CD4-positive, alpha-beta T cell (primary cell): Measurements from ENCODE around the gene HDAC5. TPM values are rescaled to one million over a fixed set of nuclear protein-coding genes. Genes with fewer than 3 reads are reported as not detected.
A peak's percentile ranks its signal among the peaks of the same experiment; 100 is the strongest.

Experiments
- ATAC-seq: fragments of 200-7000 bp; cut with Tn5 transposase; one replicate; pipeline ENCODE4 v1.10.0; 2022; ENCODE audit warnings: mild to moderate bottlenecking; ENCODE audit not compliant: poor library complexity
- CTCF ChIA-PET: fragments of 350-600 bp; sonication (Branson Sonifier 250); formaldehyde crosslinking; loops from one replicate; lab custom pipeline; 2021; ENCODE audit warnings: antibody characterized with exemption, inconsistent platforms; lab: Charles Lee
- POLR2A ChIA-PET: fragments of 350-600 bp; sonication (Branson Sonifier 250); formaldehyde crosslinking; loops from one replicate; lab custom pipeline; 2021; ENCODE audit warnings: antibody characterized with exemption, inconsistent platforms; lab: Charles Lee
- DNase-seq, 14 experiments: peaks; one replicate each; pipeline ENCODE4 v3.0.0-alpha.2; 2013 to 2020; ENCODE audit warnings: mixed read lengths in 2 of 14
- H3K27ac ChIP-seq, 2 donors: one replicate each; pipeline versions ENCODE4 v1.5.1 to v1.7.0; 2013; ENCODE audit warnings: low read length in 2 of 2, low read depth in 1 of 2, mild to moderate bottlenecking in 1 of 2
- H3K27me3 ChIP-seq, 2 experiments: 1 replicate in 1 of 2; 2 replicates in 1 of 2; pipeline versions ENCODE4 v1.6.1 to v1.7.0; 2013; ENCODE audit warnings: low read length in 2 of 2, control low read depth in 1 of 2, mild to moderate bottlenecking in 1 of 2, moderate library complexity in 1 of 2; ENCODE audit not compliant: insufficient read depth in 2 of 2, control insufficient read depth in 1 of 2
- H3K36me3 ChIP-seq: one replicate; pipeline ENCODE4 v1.6.1; 2013; ENCODE audit warnings: low read length, control low read depth; ENCODE audit not compliant: insufficient read depth
- H3K4me1 ChIP-seq: one replicate; pipeline ENCODE4 v1.6.1; 2013; ENCODE audit warnings: low read length, control low read depth; ENCODE audit not compliant: insufficient read depth
- H3K4me3 ChIP-seq: one replicate; pipeline ENCODE4 v1.5.1; 2013; ENCODE audit warnings: mild to moderate bottlenecking, low read length, moderate library complexity
- H3K9me3 ChIP-seq, 2 experiments: 1 replicate in 1 of 2; 2 replicates in 1 of 2; pipeline versions ENCODE4 v1.6.1 to v1.7.0; 2013; ENCODE audit warnings: low read length in 2 of 2, mild to moderate bottlenecking in 2 of 2, control low read depth in 1 of 2, moderate library complexity in 1 of 2; ENCODE audit not compliant: control insufficient read depth in 1 of 2, insufficient read depth in 1 of 2
- H3K27ac Mint-ChIP-seq: one replicate; pipeline ENCODE4 v1.8.0; 2020; ENCODE audit warnings: mixed read lengths
- H3K27me3 Mint-ChIP-seq: one replicate; pipeline ENCODE4 v1.8.0; 2021; ENCODE audit warnings: mixed read lengths
- H3K36me3 Mint-ChIP-seq: one replicate; pipeline ENCODE4 v1.8.0; 2021; ENCODE audit warnings: low read depth, mixed read lengths
- H3K4me1 Mint-ChIP-seq: one replicate; pipeline ENCODE4 v1.8.0; 2021; ENCODE audit warnings: low read depth, mixed read lengths
- H3K4me3 Mint-ChIP-seq: one replicate; pipeline ENCODE4 v1.8.0; 2020; ENCODE audit warnings: mild to moderate bottlenecking, mixed read lengths
- H3K9me3 Mint-ChIP-seq: one replicate; pipeline ENCODE4 v1.8.0; 2020; ENCODE audit warnings: mixed read lengths
- CTCF ChIP-seq: fragments of 200-600 bp; IDR thresholded peaks from one replicate; pipeline ENCODE4 v1.8.0; 2022; ENCODE audit warnings: antibody characterized with exemption, mild to moderate bottlenecking
- intact Hi-C, 2 experiments: fragments of 100-400 bp; cut with DNase I in 1 of 2; cut with micrococcal nuclease in 1 of 2; formaldehyde crosslinking; loops; one replicate each; pipeline versions ENCODE4 v1.15.1 to v1.9.0; 2023 to 2025; cut with DNase I, micrococcal nuclease
- total RNA-seq, 174 experiments: library from RNA in 2 of 174; stranded (reverse) in 2 of 174; gene quantifications; one replicate each; pipeline ENCODE4 v1.2.3 and lab custom pipeline; 2021 to 2026

Gene HDAC5
- total RNA-seq, 2 experiments from 2014 or later = 92.0 to 92.5 TPM

- Histone ChIP-seq H3K27me3 (no peaks in the 10 kb centered on the region), H3K4me1 (peaks cover 6% of the 10 kb centered on the region), H3K27ac (no peak overlapping the region), H3K36me3 (peaks cover 41% of the 10 kb centered on the region), H3K4me3 (no peak overlapping the region), H3K9me3 (no peaks in the 10 kb centered on the region)
- ChIA-PET POLR2A (no interaction called here), CTCF (interaction anchor here (0.8 kb wide), 1 partner anchor 132 kb away, joined by 3 read pairs; no protein-coding TSS in a partner anchor)
- no peak for TF ChIP-seq CTCF
- Mint-ChIP-seq H3K4me3 (no peak overlapping the region), H3K4me1 (no peaks in the 10 kb centered on the region), H3K36me3 (peaks cover 59% of the 10 kb centered on the region), H3K9me3 (no peaks in the 10 kb centered on the region), H3K27me3 (no peaks in the 10 kb centered on the region), H3K27ac (peak overlapping the region; percentile 67)
- no peak for ATAC-seq
- no peak for DNase-seq
- intact Hi-C loops = loop anchor here in 1 of 2 experiments (10.0 kb wide), 1 partner anchor 861 kb away; the partner anchor contains the start of gene CCDC200
These were observed 37.5 kb downstream of the HDAC5 start for GRCh38 chr17:44085908-44086307.

- H3K4me3 Mint-ChIP-seq = no peak overlapping the region
- TF ChIP-seq CTCF = no peak
- ATAC-seq (no peak), DNase-seq (no peak)
- POLR2A ChIA-PET = no interaction called here
- Histone ChIP-seq H3K36me3 (peaks cover 46% of the 10 kb centered on the region), H3K27ac (no peak overlapping the region), H3K27me3 (no peaks in the 10 kb centered on the region), H3K4me3 (no peak overlapping the region), H3K4me1 (peaks cover 6% of the 10 kb centered on the region), H3K9me3 (no peaks in the 10 kb centered on the region)
- no peaks in the 10 kb centered on the region for H3K4me1 Mint-ChIP-seq
- H3K9me3 Mint-ChIP-seq = no peaks in the 10 kb centered on the region
- no peak overlapping the region for H3K27ac Mint-ChIP-seq
- CTCF ChIA-PET = no interaction called here
- H3K36me3 Mint-ChIP-seq = peaks cover 69% of the 10 kb centered on the region
- no peaks in the 10 kb centered on the region for H3K27me3 Mint-ChIP-seq
- intact Hi-C loops = loop anchor here in 1 of 2 experiments (5.0 to 10.0 kb wide), 2 partner anchors 278 to 860 kb away; partner anchors contain the start of gene CCDC200
These were observed 38.5 kb downstream of the HDAC5 start for GRCh38 chr17:44084921-44085320.

- Mint-ChIP-seq H3K27me3 (no peaks in the 10 kb centered on the region), H3K36me3 (peaks cover 73% of the 10 kb centered on the region), H3K27ac (peak overlapping the region; percentile 20), H3K4me3 (no peak overlapping the region), H3K9me3 (no peaks in the 10 kb centered on the region), H3K4me1 (no peaks in the 10 kb centered on the region)
- CTCF ChIA-PET = no interaction called here
- no peak overlapping the region for H3K27ac ChIP-seq
- peaks cover 6% of the 10 kb centered on the region for H3K4me1 ChIP-seq
- intact Hi-C loops = loop anchor here in 1 of 2 experiments (5.0 to 10.0 kb wide), 2 partner anchors 277 to 859 kb away; partner anchors contain the start of gene CCDC200
- no peaks in the 10 kb centered on the region for H3K27me3 ChIP-seq
- POLR2A ChIA-PET = no interaction called here
- peaks cover 50% of the 10 kb centered on the region for H3K36me3 ChIP-seq
- no peak for TF ChIP-seq CTCF
- H3K4me3 ChIP-seq = no peak overlapping the region
- no peaks in the 10 kb centered on the region for H3K9me3 ChIP-seq
- ATAC-seq (no peak), DNase-seq (peak in 5 of 14 experiments; percentile 7 to 43 (median 13))
These were observed 39.3 kb downstream of the HDAC5 start for GRCh38 chr17:44084131-44084538.
